ENCODE data around the gene C19orf33.

Gene C19orf33

DNA sequence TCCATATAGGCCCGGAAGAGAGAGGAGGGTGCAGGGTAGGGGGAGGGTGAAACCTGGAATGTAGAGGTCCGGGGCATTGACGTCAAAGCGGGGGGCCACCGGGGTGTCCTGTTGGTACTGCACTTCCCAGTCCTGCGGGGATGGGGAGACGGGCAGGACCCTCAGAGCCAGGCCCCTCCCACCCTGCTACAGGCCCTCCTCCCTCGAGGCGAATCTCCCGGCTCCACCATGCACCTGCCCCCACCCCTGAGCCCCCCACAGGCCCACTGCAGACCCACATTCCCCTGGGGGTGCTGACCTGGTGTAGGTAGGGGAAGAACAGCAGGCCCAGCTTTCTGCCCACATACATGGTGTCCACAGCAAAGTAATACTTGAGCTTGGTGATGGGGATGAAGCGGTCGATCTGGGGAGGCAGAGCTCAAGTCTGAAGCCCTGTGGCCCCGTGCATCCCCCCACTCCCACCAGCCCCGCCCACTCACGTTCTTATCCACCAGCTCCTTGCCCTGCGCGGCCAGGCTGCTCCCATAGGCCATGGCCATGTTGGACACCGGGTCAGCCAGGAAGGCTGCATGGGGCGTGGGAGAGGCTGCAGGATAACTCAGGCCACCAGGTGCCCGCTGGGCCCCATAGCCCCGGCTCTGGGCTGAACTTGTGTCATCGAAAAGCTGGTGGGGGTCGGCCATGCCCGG, 5.0 kb downstream of the C19orf33 start:
- DNase-seq (ENCODE audit: low read depth in 2 of 2), result no peak

DNA sequence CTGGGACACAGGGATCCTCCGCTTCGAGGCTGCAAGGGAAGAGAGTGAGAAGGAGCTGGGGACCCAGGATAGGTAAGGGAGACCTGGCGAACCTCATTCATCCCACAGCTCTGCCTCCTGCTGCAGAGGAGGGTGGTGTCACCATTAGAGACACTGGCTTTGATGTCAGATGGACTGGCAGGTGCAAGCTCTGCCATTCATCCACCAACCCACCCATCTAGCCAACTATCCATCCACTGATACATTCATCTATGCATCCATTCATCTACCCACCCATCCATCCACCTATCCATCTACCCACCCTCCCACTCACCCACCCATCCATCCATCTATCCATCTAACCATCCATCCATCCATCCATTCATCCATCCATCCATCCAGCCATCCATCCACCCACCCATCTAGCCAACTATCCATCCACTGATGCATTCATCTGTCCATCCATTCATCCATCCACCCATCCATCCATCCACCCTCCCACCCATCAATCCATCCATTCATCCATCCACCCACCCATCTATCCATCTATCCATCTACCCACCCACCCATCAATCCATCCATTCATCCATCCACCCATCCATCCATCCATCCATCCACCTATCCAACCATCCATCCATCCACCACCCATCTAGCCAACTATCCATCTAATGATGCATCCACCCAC, 5.7 kb downstream of the C19orf33 start:
- DNase-seq (ENCODE audit: low read depth in 2 of 2), result no peak

DNA sequence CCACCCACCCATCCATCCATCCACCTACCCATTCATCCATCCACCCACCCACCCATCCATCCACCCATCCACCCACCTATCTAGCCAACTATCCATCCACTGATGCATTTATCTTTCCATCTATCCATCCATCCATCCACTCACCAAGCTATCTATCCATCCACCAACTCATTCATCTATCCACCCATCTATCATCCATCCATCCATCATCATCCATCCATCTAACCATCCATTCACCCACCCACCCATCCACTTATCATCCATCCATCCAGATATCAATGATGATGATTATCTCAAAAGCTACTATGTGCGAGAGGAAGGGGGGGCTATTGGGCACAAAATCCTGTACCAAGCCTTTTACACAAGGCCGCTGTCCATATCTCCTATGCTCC, 6.2 kb downstream of the C19orf33 start:
- DNase-seq (ENCODE audit: low read depth in 2 of 2), result no peak

DNA sequence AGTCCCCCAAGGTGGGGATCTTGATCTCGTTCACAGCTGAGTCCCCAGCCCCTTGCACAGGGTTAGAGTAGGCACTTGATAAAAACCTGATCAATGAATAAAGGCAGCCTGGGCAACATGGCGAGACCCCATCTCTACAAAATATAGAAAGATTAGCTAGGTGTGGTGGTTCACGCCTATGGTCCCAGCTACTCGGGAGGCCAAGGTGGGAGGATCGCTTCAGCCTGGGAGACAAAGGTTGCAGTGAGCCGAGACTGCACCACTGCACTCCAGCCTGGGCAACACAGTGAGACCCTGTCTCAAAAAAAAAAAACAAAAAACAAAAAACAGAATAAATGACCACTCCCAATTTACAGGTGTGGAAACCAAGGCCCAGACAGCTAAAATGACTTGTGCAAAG, 6.9 kb downstream of the C19orf33 start:
- no peak for DNase-seq (ENCODE audit: low read depth in 2 of 2)

DNA sequence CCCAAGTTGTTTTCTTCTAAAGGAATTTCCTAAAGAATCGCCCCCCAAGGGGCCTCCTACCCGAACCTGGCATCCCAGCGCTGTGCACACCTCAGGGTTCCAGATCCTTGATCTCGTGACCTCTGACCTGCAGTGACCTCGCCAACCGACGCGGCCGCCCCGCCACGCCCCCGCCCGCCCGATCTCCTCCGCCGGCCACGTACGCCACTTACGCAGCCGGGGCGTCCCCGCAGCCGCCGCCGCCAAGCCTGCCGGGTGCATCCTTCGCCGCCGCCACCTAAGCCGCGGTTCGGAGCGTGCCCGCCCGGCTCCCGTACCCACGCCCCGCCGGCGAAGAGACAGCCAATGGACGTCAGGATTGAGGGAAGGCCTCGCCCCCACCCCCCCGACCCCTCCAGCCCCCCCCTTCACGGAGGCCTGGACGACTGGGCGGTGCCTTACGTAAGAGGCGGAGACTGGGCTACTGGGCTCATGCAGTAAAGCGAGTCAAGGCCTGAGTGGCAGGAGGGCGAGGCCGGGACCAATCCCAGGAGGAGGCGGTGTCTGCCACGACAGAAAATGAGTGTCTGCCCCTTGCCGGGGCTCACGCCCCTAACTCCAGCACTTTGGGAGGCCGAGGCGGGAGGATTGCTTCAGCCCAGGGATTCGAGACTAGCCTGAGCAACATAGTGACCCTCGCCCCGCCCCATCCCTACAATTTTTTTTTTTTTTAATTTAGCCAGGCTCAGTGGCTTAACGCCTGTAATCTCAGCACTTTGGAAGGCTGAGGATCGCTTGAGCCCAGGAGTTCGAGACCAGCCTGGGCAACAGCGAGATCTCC, 11.8 kb downstream of the C19orf33 start, which contains the start of gene YIF1B:
YIF1B (minus strand) TSS at position 291 of the 820 bp plus-strand sequence; CDS start at position 261, 30 bp downstream.
- peak; percentile 90 to 92 for DNase-seq (ENCODE audit: low read depth in 2 of 2)

DNA sequence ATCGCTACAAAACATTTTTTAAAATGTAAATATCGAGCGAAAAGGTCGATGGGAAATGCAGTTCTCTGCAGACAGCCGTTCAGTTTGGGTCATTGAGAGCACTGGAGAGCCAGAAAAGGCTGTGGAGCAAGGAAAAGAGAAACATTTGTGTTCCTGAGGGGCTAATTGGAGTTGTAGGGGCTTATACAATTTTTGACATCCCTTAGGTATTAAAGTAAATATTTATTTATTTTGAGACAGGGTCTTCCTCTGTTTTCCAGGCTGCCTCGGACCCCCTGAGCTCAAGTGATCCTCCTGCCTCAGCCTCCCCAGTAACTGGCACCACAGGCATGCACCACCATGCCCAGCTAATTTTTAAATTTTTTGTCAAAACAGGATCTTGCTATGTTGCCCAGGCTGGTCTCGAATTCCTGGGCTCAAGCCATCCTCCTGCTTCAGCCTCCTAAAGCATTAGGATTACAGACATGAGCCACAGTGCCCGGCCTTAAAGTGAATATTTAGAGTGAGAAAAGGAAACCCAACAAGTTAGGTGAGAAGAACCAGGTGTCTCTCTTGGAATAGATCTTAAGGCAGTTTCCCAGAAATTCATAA, 12.5 kb downstream of the C19orf33 start:
- no peak for DNase-seq (ENCODE audit: low read depth in 2 of 2)

DNA sequence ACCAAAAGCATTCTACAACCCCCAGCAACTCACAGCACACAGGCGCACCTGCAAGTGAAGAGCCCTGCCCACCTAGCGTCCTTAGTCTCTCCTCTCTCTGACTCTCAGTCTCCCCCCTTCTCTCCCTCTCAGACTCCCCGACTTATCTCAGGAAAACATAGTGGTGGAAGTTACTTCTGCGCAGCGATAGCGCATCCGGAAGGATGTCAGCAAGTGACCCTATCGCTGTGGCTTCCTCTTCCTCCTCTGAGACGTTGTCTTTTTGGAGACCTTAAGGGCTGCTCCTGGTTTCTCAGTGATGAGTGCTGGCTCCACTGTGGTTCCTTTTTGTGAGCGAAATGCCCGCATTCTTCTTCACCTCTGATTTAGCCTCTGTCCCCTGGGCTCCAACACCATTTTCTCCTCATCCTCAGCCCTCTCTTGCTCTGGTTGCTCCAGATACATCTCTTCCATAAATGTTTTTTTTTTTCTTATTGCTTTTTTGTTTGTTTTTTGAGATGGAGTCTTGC, 13.1 kb downstream of the C19orf33 start:
- no peak for DNase-seq (ENCODE audit: low read depth in 2 of 2)

DNA sequence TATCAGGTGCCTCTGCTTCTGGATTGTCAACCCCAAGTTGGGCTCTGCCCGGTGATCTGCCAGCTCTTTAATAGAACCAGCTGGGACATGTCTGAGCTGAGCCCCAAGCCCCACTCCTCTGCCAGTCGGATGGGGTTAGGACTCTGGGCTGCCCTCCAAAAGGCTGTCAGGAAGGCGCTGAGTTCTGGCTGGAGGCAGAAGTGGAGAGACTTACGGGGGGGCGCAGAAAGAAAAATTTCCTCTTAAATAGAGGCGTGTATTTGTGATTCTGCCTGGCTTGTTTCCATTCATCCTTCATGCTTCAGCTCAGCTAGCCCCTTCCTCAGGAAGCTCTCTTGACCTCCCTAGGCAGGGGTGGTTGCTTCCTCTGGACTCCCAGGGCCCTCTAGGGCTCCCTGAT, 14.6 kb downstream of the C19orf33 start:
- no peak for DNase-seq (ENCODE audit: low read depth in 2 of 2)

DNA sequence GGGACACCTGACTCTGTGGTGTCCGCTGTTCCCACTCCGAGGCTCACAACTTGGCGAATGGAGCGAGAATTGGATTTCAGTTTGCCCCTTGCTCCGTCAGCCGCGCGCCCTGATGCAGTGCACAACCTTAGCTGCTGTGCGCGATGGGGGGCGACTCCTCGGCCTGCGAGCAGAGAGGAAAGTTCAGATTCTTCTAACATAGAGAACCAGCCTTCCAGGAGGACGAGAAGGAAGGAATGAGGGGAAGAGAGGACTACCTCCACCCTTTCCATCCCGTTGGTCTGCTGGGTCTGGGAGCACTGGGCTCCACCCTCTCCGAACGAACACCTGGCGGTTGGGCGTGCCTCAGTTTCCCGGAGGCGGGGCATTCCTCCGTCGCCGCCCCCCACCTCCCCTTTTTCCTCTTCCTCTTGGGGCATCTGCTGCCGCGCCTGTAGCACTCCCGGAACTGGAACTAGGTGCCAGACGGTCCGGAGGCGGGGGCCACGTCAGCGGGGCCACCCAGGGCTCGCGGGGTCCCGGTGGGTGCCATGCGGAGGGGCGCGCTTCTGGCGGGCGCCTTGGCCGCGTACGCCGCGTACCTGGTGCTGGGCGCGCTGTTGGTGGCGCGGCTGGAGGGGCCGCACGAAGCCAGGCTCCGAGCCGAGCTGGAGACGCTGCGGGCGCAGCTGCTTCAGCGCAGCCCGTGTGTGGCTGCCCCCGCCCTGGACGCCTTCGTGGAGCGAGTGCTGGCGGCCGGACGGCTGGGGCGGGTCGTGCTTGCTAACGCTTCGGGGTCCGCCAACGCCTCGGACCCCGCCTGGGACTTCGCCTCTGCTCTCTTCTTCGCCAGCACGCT, 15.6 kb downstream of the C19orf33 start, which contains the start of gene KCNK6:
KCNK6 (plus strand) TSS at position 425 of the 838 bp plus-strand sequence; CDS start at position 531, 106 bp downstream.
- peak; percentile 12 to 62 for DNase-seq (ENCODE audit: low read depth in 2 of 2)

DNA sequence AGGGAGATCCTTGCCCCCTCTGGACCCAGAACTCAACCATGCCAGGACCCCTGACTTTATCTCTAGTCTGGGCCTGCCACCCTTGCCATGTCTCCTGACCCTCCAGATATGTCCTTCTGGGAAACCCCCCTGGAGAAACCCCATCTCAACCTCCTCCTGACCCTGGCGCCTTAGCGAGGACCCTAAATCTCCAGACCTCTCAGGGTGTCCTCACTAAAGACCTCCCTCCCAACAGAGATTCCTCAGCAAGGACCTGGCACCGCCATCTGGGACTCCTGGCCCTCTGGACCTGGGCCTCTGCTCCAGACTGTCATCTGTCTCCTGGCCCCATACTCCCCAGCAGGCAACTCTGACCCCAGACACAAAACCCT, 16.9 kb downstream of the C19orf33 start:
- no peak for DNase-seq (ENCODE audit: low read depth in 2 of 2)

DNA sequence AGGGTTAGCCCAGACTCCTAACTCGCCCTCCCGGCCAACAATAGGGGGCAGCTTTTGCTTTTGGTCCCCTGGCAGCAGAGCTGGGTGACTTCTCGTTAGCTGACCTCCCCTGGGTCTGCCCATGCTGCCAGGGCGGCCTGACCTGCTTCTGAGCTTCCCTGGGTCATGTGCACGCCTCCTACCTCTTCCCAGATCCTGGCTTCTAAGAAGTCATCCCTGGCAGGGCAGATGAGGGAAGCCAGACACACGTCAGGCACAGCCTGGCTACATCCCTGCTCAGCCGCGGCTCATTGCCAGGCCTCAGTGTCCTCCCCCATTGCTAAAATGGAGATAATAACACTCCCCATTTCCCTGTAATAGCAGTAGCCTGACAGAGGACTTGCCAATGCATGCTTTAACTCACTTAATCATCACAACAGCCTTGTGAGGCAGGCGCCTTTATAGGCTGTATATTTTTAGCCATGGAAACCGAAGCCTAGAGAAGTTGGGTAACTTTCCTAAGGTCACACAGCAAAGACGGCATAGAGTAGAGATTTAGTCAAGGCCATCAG, 17.7 kb downstream of the C19orf33 start:
- DNase-seq (ENCODE audit: low read depth in 2 of 2), result no peak

DNA sequence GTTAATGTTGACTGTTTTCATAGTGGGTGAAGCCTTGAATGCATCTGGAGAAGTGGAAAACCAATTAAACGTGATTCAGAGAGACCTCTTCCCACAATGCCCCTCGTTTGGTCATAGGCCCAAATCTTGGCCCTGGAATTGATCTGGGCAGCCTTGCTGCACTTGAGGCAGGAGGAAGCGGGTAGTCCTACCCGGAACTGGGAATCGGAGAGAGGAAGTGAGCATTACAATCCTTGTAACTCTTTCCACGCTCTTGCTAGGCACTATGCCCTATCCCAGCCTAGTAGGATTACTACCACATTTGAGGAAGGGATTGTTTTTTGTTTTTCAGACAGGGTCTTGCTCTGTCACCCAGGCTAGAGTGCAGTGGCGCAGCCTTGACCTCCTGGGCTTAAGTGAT, 19.2 kb downstream of the C19orf33 start:
- DNase-seq (ENCODE audit: low read depth in 2 of 2), result no peak

DNA sequence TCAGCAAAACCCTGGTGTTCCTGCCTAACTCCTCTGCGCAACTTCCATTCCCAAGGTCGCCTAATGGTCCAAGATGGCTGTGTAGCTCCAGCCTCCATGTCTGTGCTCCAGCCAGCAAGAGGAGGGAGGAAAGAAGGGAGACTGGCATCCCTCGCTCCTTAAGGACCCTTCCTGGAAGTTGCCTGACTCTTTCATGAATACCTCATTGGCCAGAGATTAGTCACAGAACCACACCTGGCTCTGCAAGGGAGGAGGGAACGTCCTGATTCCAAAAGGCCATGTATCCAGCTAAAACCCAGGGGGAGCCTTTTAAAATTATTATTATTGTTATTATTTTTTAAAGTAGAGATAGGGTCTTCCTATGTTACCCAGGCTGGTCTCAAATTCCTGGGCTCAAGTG, 20.4 kb downstream of the C19orf33 start:
- DNase-seq (ENCODE audit: low read depth in 2 of 2), result no peak

DNA sequence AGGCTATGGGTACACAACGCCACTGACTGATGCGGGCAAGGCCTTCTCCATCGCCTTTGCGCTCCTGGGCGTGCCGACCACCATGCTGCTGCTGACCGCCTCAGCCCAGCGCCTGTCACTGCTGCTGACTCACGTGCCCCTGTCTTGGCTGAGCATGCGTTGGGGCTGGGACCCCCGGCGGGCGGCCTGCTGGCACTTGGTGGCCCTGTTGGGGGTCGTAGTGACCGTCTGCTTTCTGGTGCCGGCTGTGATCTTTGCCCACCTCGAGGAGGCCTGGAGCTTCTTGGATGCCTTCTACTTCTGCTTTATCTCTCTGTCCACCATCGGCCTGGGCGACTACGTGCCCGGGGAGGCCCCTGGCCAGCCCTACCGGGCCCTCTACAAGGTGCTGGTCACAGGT, 22.5 kb downstream of the C19orf33 start:
- DNase-seq (ENCODE audit: low read depth in 2 of 2), result no peak

DNA sequence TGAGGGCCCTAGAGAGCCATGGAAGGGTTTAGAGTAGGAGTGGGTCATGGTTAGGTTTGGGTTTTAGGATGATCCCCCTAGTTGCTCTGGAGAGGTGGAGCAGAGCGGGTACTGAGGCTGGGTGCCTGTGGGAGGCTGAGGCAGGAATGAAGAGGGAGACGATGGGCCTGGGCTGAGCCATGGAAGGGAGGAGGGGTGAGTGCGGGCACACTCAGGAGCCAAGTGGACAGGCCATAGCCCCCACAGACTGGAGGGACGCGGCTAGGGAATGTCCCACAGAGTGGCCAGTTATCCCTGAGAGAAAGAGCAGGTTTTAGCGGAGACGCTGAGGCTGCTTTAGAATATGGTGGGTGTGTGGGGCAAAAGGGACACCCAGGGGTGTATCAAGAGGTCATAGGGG, 25.6 kb downstream of the C19orf33 start:
- DNase-seq (ENCODE audit: low read depth in 2 of 2), result no peak

DNA sequence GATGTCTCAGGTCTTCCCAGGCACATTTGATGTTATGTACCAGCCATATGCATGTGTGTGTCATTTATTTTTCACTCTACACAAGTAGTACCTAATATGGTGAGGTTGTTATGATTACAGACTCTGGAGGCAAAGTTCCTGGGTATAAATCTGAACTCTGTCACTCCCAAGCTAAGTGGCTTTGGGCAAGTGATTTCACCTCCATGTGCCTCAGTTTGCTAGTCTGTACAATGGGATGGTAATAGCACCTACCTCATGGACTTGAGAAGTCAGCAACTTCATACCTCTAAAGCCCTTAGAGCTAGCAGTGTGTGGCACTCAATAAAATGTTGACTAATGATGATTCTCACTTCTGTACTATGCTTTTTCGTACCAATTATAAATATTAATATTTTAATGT, 27.7 kb downstream of the C19orf33 start:
- DNase-seq (ENCODE audit: low read depth in 2 of 2), result no peak

DNA sequence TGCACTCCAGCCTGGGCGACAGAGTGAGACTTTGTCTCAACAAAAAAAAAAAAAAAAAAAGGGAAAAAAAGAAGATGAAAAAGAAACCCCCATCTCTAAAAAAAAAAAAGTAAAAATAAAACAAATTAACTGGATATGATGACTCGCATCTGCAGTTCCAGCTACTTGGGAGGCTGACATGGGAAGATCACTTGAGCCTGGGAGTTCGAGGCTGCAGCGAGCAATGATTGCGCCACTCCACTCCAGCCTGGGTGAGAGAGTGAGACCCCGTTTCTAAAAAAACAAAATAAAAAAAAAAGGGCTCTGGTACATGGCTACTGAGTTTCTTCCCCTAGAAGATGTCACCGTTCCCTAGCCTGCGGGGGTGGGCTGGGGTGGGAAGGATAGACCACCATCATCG, 29.2 kb downstream of the C19orf33 start:
- DNase-seq (ENCODE audit: low read depth in 2 of 2), result no peak

DNA sequence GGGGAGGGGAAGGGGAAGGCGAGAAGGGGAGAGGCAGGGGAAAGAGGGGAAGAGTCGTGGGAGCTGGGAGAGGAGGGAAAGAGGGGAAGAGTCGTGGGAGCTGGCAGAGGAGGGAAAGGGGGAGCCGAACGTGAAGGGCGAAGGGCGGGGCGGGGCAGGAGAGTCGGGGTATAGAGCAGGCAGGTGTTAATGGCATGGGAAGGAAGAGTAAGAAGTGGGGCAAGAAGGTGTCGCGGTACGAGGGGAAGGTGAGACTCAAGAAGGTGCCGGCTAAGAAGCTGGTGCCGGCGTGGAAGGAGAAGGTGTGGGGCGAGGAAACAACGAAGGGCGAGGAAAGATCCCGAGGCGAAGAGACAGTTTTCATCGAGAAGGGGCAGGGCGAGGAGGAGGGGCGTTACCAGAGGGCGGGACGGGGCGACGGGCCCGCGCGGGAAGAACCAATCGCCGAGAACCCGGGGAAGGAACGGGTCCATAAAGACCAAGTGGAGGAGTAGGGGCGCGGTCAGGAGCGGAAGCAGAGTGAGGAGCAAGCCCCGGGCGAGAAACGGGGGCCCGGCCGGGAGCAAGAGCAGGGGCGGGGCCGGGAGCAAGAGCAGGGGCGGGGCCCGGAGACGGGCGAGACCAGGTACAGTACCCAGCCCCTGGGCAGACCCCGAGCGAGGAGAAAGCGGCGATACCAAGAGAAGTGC, 32.0 kb downstream of the C19orf33 start:
- peak; percentile 91 for DNase-seq (ENCODE audit: low read depth in 2 of 2)

DNA sequence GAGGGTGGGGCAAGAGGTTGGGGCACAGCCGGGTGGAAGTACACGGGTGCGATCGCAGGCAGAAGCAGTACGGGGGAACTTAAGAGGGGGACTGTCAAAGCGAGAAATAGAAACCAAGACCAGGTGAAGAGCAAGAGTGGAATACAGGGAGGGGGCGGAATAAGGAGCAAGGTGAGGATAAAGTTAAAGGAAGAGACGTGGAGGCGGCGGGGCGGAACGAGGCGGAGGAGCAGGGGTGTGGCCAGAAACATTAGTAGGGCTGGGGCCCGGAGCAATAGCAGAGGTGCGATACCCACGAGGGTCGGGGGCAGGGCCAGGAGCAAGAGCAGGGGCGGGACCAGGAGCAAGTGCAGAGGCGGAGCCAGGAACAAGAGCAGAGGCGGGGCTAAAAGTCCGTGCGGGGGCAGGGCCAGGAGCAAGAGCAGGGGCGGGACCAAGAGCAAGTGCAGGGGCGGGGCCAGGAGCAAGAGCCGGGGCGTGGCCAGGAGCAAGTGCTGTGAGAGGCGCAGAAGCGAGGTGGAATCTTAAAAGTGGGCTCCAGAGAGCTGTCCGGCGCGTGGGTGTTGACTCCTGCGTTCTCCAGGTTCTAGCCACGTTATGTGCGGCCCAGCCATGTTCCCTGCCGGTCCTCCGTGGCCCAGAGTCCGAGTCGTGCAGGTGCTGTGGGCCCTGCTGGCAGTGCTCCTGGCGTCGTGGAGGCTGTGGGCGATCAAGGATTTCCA, 32.7 kb downstream of the C19orf33 start:
- DNase-seq (ENCODE audit: low read depth in 2 of 2), result peak; percentile 90 to 93

DNA sequence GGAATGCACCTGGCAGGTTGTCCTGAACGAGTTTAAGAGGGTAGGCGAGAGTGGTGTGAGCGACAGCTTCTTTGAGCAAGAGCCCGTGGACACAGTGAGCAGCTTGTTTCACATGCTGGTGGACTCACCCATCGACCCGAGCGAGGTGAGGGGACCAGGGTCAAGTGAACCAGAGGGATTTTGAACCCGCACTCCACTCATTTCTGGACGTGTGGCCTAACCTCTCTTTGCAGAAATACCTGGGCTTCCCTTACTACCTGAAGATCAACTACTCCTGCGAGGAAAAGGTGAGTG, 33.3 kb downstream of the C19orf33 start:
- DNase-seq (ENCODE audit: low read depth in 2 of 2), result no peak

Measured in stimulated activated CD8-positive, alpha-beta memory T cell treated with anti-CD3 and anti-CD28 coated beads, Interleukin-7, amount 100 ng/mL, for 4 hours (primary cell).